ENCODE data around the gene ZFHX2. TPM values are rescaled to one million over a fixed set of nuclear protein-coding genes. Genes with fewer than 3 reads are reported as not detected.

The ZFHX2 gene
- total and polyA plus RNA-seq, 2 of the 13 experiments (the other 11 are each of a cell fraction or from before 2014, with no cell fraction given), result 0.17 to 0.44 TPM

GRCh38 chr14:23568021-23568599, 16.5 kb upstream of the ZFHX2 start (continued):
- TF ChIP-seq ZNF281 (CRISPR knock-in tag; IDR thresholded peaks at IDR 0.05; ENCODE audit: borderline replicate concordance), result 0 out of 2 replicates have a peak, but pooled peaks have one; percentile 28
- no peak for TF ChIP-seq MTERF4 (CRISPR knock-in tag; IDR thresholded peaks at IDR 0.05)
- no peak for TF ChIP-seq TAF15 (IDR thresholded peaks at IDR 0.05; ENCODE audit: low read depth, low read length, poor library complexity, severe bottlenecking)
- TF ChIP-seq ZNF644 (CRISPR knock-in tag; IDR thresholded peaks at IDR 0.05; ENCODE audit: low read depth), result no peak
- no peak for TF ChIP-seq SSRP1 (CRISPR knock-in tag; IDR thresholded peaks at IDR 0.05)
- no peak for TF ChIP-seq MIXL1 (CRISPR knock-in tag; IDR thresholded peaks at IDR 0.05)
- no peak; the same call in 1 of the 2 replicates for TF ChIP-seq ZSCAN31 (CRISPR knock-in tag; IDR thresholded peaks at IDR 0.05; ENCODE audit: low read depth)
- 0 out of 2 replicates have a peak, but pooled peaks have one; percentile 1 for TF ChIP-seq ZNF253 (CRISPR knock-in tag; IDR thresholded peaks at IDR 0.05; ENCODE audit: borderline replicate concordance)
- peak; percentile 20; the same call in 1 of the 2 replicates for TF ChIP-seq ZSCAN22 (CRISPR knock-in tag; IDR thresholded peaks at IDR 0.05)
- TF ChIP-seq ZNF414 (CRISPR knock-in tag; IDR thresholded peaks at IDR 0.05), result peak; percentile 18; the same call in 1 of the 2 replicates
- no peak for TF ChIP-seq PREB (CRISPR knock-in tag; IDR thresholded peaks at IDR 0.05)
- TF ChIP-seq KAT7 (CRISPR knock-in tag; IDR thresholded peaks at IDR 0.05; ENCODE audit: borderline replicate concordance), result no peak; the same call in 1 of the 2 replicates
- no peak for TF ChIP-seq GATAD1 (CRISPR knock-in tag; IDR thresholded peaks at IDR 0.05)
- no peak for TF ChIP-seq FOSL2 (CRISPR knock-in tag; IDR thresholded peaks at IDR 0.05)
- TF ChIP-seq ZNF790 (CRISPR knock-in tag; IDR thresholded peaks at IDR 0.05; ENCODE audit: borderline replicate concordance), result no peak
- no peak for TF ChIP-seq ONECUT2 (CRISPR knock-in tag; IDR thresholded peaks at IDR 0.05)
- no peak for TF ChIP-seq ZNF337 (CRISPR knock-in tag; IDR thresholded peaks at IDR 0.05; ENCODE audit: borderline replicate concordance, low read depth)
- no peak for TF ChIP-seq ZNF704 (CRISPR knock-in tag; IDR thresholded peaks at IDR 0.05; ENCODE audit: borderline replicate concordance)
- TF ChIP-seq TBP (CRISPR knock-in tag; IDR thresholded peaks at IDR 0.05), result no peak
- no peak for TF ChIP-seq MYPOP (CRISPR knock-in tag; IDR thresholded peaks at IDR 0.05)
- TF ChIP-seq ZNF354B (CRISPR knock-in tag; IDR thresholded peaks at IDR 0.05), result no peak
- 0 out of 2 replicates have a peak, but pooled peaks have one; percentile 6 for TF ChIP-seq ZNF543 (CRISPR knock-in tag; IDR thresholded peaks at IDR 0.05)
- no peak for TF ChIP-seq CHD2 (IDR thresholded peaks at IDR 0.05; ENCODE audit: low read depth, low read length)

Measured in HepG2 (cell line).